ENCODE data around the gene ANO3. TPM values are rescaled to one million over a fixed set of nuclear protein-coding genes. Genes with fewer than 3 reads are reported as not detected.
A peak's percentile ranks its signal among the peaks of the same experiment; 100 is the strongest.
"Not testable (repeated sequence)": the region's sequence is repeated elsewhere in the genome, so short reads cannot be mapped to it uniquely, and the experiment has no call there.

Gene ANO3
- 1.5 and 1.7 TPM in 2 replicates for total RNA-seq (2014; rRNA removed; shearing (Covaris generic))

GRCh38 chr11:26331911-26332571, at the start of gene ANO3:
Gene ANO3 (plus strand): TSS chr11:26332130. CDS start chr11:26332276, 146 bp downstream.
- DNase-seq (ENCODE audit: low spot score) = peak; percentile 11

GRCh38 chr11:26283852-26284408, 48.0 kb upstream of the ANO3 start:
- no peak for DNase-seq (ENCODE audit: low spot score)

GRCh38 chr11:26285608-26286007, 46.3 kb upstream of the ANO3 start:
- no peak for DNase-seq (ENCODE audit: low spot score)

GRCh38 chr11:26286472-26287066, 45.4 kb upstream of the ANO3 start:
- DNase-seq (ENCODE audit: low spot score) = peak; percentile 45

GRCh38 chr11:26287067-26287518, 44.8 kb upstream of the ANO3 start:
- DNase-seq (ENCODE audit: low spot score) = no peak

GRCh38 chr11:26297189-26297975, 34.5 kb upstream of the ANO3 start:
- DNase-seq (ENCODE audit: low spot score) = peak; percentile 51

GRCh38 chr11:26316372-26316771, 15.6 kb upstream of the ANO3 start:
- DNase-seq (ENCODE audit: low spot score) = not testable (repeated sequence)

- no peak for DNase-seq (ENCODE audit: low spot score)
These were observed 12.0 kb upstream of the ANO3 start for GRCh38 chr11:26319906-26320305.

GRCh38 chr11:26321516-26321915, 10.4 kb upstream of the ANO3 start:
- DNase-seq (ENCODE audit: low spot score) = no peak

- no peak for DNase-seq (ENCODE audit: low spot score)
These were observed 9.4 kb upstream of the ANO3 start for GRCh38 chr11:26322335-26323067.

GRCh38 chr11:26323837-26324236, 8.1 kb upstream of the ANO3 start:
- no peak for DNase-seq (ENCODE audit: low spot score)

GRCh38 chr11:26324270-26324669, 7.7 kb upstream of the ANO3 start:
- DNase-seq (ENCODE audit: low spot score) = no peak

- no peak for DNase-seq (ENCODE audit: low spot score)
These were observed 5.0 kb upstream of the ANO3 start for GRCh38 chr11:26326793-26327400.

- no peak for DNase-seq (ENCODE audit: low spot score)
These were observed 2.7 kb upstream of the ANO3 start for GRCh38 chr11:26329206-26329605.

GRCh38 chr11:26330262-26330661, 1.7 kb upstream of the ANO3 start:
- no peak for DNase-seq (ENCODE audit: low spot score)

GRCh38 chr11:26332572-26332915, 614 bp downstream of the ANO3 start:
- DNase-seq (ENCODE audit: low spot score) = no peak

GRCh38 chr11:26333906-26334305, 2.0 kb downstream of the ANO3 start:
- no peak for DNase-seq (ENCODE audit: low spot score)

GRCh38 chr11:26335903-26336302, 4.0 kb downstream of the ANO3 start:
- no peak for DNase-seq (ENCODE audit: low spot score)

GRCh38 chr11:26344647-26345046, 12.7 kb downstream of the ANO3 start:
- peak; percentile 5 for DNase-seq (ENCODE audit: low spot score)

GRCh38 chr11:26348776-26349175, 16.8 kb downstream of the ANO3 start:
- no peak for DNase-seq (ENCODE audit: low spot score)

GRCh38 chr11:26350002-26350401, 18.1 kb downstream of the ANO3 start:
- peak; percentile 2 for DNase-seq (ENCODE audit: low spot score)

Data from A172 (cell line).